Stimulated activated CD4-positive, alpha-beta T cell treated with anti-CD3 and anti-CD28 coated beads, Interleukin-12 subunit alpha, Interleukin-12 subunit beta, amount 100 ng/mL, for 24 hours (primary cell): Measurements from ENCODE around the gene FIBCD1.

ENCODE experiments used
- DNase-seq, 2 experiments: peaks; one replicate each; pipeline ENCODE4 v3.0.0-alpha.2; 2020; ENCODE audit warnings: low read depth in 2 of 2

FIBCD1 gene, protein sequence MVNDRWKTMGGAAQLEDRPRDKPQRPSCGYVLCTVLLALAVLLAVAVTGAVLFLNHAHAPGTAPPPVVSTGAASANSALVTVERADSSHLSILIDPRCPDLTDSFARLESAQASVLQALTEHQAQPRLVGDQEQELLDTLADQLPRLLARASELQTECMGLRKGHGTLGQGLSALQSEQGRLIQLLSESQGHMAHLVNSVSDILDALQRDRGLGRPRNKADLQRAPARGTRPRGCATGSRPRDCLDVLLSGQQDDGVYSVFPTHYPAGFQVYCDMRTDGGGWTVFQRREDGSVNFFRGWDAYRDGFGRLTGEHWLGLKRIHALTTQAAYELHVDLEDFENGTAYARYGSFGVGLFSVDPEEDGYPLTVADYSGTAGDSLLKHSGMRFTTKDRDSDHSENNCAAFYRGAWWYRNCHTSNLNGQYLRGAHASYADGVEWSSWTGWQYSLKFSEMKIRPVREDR

DNA sequence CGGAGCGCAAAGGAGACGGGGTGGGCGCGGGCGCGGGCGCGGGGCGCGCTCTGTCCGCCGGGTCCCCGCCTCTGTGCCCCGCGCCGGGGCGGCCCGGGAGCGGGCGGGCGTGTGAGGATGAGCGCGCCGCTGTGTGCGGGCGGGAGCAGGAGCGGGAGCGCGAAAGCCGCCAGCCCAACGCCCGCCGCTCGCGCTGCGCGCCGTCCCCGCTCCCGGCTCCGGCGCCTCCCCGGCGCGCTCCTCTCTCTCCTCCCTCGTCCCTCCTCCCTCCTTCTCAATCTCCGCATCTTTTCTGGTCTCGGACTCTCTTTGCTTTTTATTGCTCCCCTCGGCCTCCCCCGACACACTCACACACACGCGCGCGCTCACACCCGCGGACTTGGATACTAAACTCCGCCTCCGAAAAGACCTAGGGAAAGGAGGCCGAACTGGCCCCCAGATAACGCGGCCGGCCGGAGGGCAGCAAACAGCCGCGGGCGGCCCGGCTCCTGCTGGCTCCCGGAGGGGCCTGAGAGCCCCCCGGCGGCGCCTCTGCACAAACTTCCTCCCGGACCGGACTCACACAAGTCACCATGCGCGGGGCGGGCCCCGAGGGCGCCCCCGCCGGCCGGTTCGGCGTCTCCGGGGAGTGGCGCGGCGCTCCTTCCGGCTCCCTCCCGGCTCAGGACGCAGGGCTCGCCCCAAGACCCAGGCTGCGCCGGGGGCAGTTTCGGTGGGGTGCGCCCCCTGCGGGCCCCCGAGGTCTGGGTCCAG, at the start of gene FIBCD1:
Gene FIBCD1, minus strand, starts transcription at position 596 of the 753 bp plus-strand sequence. CDS start 640 bp downstream, outside the sequence.
- DNase-seq = peak in 1 of 2 experiments; percentile 14

DNA sequence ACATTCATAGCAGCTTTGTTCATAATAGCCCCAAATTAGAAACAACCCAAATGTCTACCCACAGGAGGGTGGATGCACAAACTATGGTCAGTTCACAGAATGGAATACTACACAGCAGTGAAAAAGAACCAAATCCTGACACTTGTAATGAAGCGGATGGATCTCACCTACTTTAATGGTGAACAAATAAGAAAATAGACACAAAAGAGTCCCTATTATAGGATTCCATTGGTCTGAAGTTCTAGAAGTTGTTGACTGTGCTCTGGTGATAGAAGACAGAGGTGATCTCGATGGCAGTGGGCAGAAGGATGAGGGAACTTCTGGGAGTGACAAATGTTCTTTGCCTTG, 49.3 kb upstream of the FIBCD1 start:
- DNase-seq = no peak

DNA sequence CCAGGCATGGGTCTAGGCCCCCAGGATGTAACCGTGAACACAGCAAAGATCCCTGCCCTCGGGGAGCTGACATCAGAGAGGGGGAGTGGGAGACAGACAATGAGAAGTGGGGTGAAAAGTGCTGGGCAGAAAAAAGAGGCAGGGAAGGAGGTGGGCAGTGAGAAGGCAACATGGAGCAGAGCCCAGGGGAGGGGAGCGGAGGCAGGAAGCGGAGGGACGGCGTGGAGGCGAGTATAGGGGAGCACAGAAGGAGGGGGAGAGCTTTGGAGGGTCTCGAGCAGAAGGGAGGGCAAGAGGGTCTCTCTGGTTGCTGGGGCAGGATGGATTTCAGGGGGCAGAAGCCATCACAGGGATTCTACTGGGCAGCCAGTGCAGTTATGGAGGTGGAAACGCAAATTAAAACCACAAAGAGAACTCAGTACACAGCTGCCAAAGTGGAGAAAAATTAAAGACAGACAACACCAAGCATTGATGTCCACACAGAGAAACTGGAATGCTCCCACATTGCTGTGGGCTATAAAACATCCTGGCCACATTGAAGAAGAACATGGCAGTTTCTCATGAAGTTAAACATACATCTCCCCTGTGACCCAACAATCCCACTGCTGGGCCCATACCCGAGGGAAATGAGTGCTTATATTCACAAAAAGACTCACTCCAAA, 48.8 kb upstream of the FIBCD1 start:
- DNase-seq = no peak

DNA sequence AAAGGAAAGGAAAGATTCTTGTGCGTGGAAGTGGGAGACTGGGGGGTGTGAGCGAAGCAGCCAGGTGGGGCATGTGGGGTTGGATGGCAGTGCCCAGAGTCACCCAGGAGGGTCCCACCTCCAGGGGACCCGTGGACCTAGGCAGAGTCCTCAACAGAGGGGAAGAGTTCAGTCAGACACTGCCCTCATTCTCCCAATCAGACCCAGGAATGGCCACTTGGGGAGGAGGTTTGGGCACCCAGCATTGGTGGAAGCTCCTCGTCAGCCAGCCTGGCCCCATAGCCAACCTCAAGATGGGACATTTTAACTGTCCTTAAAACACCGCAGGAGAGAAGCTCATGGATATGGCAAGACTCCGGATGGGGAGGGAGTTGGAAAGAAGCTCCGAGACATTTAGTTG, 48.0 kb upstream of the FIBCD1 start:
- no peak for DNase-seq

DNA sequence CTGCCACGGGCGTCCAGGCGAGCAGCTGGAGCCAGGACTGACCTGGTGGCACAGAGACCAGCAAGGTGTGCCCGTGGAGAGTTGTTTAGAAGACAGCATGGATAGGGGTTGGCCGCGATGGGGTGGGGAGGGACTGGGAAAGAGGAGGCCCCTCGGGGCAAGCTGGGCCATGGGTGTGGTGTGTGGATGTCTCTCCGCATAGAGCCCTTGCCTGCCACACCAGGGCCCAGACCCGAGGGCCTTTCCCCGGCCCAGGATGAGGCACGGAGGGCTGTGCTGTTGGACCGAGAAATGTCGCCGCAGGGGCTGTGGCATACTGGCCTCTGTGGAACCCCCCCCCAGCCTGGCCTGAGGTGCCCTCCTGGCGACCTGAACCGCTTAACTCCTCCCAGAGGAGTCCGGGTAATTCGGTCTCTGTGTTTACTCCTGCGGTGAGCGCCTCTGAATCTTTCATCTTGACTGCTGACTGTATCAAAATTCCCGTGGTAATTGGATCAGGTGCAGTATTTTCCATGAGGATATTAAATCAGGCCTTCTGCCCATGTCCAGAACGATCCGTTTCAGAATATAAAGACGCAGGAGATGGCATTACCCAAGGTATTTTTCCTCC, 47.4 kb upstream of the FIBCD1 start:
- DNase-seq = no peak

DNA sequence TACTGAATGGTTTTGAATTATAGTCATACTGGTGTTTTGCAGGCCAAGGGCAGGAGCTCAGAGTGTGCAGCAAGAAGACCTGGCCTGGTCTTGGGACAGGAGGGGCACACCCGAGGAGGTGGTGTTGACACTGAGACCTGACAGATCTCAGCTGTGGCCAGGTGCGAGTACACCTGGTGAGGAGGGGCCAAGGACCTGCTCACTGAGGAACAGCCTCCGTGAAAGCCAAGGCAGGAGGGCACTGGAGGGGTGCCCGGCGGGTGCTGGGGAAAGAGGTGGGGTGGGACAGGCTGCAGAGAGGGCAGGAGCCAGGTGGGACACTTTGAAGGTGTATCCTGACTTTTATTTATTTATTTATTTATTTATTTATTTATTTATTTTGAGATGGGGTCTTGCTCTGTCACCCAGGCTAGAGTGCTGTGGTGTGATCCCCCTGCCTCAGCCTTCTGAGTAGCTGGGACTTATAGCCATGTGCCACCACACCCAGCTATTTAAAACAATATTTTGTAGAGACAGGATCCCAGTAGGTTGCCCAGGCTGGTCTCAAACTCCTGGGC, 46.6 kb upstream of the FIBCD1 start:
- DNase-seq = no peak

DNA sequence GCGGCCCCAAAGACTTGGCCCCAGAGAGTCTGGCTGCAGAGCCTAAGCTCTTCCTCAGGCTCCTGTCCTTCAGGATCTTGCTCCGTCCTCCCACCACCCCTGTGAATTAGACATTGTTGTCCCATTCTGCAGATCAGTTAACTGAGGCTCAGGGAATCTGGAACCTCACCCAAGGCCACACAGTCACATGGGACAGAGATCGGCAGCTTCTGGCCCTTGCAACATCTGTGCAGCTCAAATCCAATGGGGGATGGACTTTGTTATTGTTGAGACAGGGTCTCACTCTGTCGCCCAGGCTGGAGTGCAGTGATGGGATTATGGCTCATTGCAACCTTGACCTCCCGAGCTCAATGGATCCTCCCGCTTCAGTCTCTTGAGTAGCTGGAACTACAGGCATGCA, 46.0 kb upstream of the FIBCD1 start:
- DNase-seq = no peak

DNA sequence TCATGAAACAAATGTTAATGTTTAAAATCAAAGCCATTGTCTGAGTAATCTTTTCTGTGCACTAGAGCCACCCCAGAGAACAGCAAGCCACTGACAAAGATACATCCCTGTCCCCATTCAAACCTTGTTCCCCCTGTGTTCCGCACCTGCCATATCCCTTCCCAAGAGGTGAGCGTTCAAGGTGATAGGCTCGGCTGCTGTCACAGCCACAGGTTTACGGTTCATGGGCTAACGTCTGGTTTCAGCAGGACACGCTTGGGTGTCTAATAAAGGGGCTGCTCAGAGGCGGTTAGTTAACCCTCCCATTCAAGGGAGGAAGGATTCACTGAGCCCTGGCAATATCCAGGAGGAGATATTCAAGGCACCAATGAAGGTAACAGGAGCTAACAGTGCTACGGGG, 45.5 kb upstream of the FIBCD1 start:
- DNase-seq = no peak

DNA sequence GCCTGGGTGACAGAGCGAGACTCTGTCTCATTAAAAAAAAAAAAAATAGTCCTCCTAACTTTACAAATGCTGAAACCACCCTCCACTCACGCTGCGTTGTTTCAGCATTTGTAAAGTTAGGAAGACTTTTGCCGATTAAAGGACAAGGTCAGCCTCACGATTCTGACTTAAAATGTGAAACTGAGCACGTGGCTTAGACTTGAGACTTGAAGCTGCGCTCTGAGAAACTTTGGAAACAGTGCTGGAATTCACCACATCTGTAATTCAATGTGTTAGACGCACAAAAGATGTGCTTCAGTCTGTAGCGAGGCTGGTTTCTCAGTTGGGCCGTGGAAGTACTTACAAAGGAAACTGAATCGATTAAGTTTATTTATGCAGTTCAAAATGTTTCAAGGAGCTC, 44.9 kb upstream of the FIBCD1 start:
- DNase-seq = no peak

DNA sequence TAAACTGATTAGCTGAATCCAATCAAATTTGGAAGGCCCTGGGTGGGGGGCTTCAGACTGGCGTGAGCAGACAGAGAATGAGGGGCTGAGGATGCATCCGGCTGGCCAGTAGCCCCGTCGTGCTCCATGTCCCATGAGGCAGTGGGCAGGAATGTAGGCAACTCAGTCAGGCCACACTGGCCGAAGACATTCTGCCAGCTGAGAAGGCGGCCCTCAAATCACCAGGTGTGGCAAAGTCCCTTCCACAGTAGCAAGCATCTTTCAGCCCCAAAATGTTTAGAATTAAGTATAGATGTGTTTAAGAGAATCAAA, 44.3 kb upstream of the FIBCD1 start:
- DNase-seq = no peak

DNA sequence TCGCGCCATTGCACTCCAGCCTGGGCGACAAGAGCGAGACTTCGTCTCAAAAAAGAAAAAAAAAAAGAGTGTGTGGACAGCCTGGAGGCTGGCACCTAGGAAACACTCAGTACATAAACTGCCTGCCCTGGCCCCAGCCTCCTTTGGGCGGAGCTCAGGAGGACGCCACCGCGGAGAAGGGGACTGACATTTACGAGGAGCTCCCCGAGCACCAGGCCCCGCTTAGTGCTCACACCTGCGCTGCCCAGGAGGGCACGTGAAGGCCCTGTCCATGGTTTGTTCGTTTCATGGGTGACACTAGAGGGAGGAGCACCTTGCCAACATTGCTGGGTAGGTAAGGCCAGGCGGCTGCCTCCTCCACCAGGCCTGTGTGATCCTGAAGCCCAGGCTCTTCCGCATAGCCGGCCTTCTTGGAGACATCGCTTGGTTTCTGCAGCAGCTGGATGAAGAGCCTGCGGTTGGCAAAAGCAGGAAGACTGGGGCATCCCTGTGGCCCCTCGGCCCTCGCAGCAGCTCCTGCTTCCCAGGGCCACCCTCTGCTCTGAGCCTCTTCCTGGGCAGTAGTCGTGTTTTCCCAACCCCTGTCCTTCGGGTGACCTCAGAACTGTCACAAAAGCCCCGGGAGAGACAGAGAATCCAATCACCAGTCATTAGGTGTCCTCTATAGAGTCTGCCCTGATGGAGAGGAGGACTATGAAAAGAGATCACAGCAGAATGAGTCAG, 43.8 kb upstream of the FIBCD1 start:
- no peak for DNase-seq

DNA sequence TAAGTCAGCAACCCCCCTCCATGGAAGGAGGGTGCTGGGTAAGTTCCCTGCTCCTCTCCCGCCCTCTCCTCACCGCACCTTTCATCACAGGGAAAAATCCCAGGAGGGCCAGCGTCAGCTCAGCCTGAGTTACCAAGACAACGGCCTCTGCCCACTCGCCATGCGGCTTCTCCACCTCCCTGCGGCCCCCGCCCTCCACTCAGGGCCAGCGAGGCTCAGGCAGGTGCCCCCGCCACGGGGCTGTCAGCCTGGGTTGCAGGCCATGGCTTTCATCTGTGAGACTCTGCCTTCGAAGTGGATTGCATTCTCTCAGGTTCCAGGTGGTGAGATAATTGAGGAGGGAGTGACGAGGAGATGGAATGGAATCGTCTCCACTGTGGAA, 42.7 kb upstream of the FIBCD1 start:
- DNase-seq = no peak

DNA sequence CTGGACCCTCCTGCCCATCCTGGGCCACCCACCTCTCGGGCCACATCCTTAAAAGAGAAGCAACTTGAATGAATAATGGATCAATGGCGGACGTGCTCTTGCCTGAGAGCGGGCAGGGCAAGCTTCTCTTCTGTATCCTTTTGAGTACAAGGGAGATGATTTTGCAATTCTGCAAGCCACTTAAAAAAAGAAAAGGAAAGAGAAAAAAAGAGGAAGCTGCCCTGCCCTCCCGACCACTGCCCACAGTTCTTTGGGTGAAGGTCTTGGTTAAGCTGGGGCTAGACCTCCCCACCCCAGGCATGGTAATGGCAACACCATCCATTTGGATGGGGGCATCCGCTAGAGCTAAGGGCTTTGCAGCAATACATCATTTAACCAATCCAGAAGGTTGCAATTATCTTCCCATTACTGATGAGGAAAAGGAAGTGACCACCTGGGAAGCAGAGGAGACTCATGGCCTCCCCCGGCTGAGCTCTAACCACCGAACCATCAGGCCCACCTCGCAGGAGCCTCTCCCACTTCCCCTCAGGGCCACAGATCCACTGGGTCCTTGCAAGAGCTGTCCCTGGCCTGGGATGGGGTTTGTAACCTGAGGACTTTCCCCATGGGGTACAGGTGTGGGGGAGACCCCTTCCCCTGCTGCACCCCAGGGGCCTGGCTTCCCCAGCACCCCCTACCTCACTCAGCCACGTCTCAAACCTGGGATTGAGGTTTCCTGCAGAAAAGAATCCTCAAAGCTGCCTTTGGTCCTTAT, 42.1 kb upstream of the FIBCD1 start:
- no peak for DNase-seq

DNA sequence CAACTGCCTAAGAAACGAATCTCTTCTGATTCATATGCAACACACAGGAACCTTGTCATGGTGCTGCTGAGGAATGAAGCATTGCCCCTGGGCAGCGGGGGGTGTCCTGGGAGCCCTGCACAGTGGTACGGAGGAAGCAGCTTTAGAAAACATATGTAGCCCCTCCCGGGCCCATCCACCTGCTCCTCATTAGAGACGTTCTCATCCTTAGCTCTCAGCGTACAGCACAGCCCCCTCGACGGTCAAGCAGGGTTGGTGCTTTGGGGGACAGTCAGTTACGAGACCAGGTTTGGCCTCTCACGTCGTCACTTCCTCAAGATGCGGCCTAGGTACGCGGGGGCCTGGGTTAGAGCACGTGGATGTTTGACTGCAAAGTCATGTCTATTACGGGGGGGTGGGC, 41.5 kb upstream of the FIBCD1 start:
- DNase-seq = no peak

DNA sequence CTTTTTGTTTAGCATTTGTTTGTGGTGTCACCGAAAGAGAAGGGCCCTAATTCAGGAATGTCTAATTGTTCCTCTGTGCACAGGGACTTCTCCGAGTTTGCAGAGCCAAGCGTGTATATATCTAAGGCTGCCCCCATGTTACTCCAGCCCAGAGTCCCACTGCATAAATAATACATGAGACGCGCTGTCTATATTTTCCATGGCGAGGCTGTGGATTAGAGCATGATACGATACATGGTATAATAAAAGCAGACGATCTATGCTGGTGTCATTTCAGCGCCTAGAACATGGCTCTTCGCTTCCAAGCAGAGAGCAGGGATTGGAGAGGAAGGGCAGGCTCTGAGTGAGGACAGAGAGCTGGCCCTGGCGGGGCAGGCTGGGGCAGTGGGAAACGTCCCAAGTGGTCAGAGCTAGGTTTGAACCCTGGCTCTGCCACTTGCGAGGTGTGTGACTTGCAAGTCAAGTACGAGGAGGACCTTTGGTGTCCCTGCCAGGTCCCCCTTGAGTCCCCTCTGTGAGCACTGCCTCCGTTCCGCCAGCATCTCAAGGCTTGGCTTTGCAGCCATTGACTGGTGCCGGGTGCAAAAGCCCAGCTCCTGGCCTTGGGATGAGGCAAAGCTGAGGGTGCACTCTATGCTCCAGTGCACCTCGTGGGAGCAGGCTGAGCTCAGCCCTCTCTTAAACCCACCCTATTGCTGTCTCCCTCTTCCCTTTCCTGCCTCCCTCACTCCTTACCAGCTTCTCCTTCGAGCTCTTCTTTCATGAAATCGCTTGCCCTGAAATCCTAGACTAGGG, 40.7 kb upstream of the FIBCD1 start:
- no peak for DNase-seq

DNA sequence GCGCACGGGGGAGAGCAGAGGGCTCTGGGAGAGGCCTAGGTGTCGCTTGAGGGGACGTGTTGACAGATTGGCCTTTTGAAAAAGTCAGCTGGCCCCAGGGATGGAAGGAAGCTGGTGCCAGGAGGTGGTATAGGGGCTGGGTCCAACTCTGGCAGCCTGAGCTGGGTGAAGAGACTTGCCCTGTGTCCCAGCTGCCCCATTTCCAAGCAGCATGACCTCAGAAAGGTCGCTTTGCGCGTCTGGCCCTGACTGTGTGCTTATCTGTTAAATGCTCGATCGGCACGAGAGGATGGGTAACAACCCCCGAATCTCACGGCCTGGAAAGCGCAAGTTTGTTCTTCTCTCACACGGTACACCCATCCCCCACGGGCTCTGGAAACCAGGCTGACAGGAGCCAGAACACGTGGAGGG, 38.8 kb upstream of the FIBCD1 start:
- no peak for DNase-seq

DNA sequence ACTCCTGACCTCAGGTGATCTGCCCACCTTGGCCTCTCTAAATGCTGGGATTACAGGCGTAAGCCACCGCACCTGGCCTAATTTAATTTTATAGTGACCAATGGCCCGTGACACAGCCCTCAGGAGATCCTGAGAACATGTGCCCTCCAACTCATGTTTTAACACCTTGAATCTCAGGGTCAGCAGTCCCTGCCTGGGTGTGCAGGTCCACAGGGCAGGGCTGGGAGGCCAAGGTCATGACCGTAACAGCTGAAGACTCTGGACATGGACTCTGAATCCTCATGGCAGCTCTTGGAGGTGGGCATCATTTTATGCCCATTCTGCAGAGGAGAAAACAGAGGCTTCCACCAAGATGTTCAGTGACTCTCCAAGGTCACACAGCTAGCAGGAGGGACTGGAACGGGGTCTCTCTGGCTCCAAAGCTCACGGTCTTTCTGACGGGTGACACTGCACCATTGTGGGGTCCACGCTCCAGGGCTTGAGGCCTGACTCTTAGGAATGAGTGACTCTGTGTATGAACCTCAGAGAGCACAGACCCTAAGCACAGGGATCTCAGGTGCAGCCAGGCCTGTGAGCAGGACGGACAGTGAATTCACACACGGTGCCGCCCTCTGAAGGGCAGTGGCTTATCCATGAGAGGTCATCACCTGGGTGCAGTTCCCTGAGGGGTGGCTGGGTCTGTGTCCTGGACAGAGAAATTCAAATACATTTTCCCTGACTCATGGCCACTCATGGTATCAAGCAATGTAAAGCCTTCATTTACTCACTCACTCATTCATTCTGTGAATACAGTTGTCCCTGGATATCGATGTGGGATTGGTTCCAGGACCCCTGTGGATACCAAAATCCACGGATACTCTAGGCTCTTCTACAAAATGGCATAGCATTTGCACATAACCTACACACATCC, 37.1 kb upstream of the FIBCD1 start:
- DNase-seq = no peak

DNA sequence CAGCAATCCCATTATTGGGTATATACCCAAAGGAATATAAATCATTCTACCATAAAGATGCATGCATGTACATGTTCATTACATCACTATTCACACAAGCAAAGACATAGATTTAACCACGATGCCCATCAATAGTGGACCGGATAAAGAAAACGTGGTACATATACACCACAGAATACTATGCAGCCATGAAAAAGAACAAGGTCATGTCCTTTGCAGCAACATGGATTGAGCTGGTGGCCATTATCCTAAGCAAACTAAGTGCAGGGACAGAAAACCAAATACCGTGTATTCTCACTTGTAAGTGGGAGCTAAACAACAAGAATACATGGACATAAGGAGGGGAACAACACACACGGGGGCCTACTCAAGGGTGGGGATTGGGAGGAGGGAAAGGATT, 36.1 kb upstream of the FIBCD1 start:
- no peak for DNase-seq

DNA sequence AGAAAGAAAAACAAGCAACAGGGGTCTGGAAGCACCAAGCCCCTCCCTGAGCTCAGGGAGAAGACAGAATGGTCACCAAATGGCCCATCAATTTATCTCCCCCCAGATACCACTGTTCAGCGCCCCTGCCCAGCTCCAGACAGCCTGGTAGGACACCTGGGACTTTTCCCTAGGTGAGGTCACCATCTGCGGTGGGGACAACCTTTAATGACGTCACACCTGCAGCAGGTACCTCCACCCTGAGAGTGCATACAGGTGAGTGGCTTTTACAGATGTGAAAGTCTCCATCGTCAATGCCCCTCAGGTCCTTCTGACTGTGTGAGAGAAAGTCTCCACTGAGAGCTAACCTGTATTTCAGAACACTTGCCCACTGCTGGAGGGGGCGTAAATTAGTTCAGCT, 35.6 kb upstream of the FIBCD1 start:
- DNase-seq = no peak
